HL-60 (cell line): ENCODE data around the gene ANKDD1A.

ENCODE experiments used
- GABPA ChIP-seq: IDR thresholded peaks from 2 replicates; pipeline ENCODE4 v1.6.1; 2012; ENCODE audit warnings: low read depth
- POLR2AphosphoS5 ChIP-seq: IDR thresholded peaks from 2 replicates; pipeline ENCODE4 v1.6.1; 2012; ENCODE audit warnings: low read depth
- TF ChIP-seq, protein P1 (sequence below): IDR thresholded peaks from one replicate; pipeline ENCODE4 v1.5.1; 2011; ENCODE audit warnings: low read length, control low read depth, inconsistent platforms; ENCODE audit not compliant: insufficient read depth

DNA sequence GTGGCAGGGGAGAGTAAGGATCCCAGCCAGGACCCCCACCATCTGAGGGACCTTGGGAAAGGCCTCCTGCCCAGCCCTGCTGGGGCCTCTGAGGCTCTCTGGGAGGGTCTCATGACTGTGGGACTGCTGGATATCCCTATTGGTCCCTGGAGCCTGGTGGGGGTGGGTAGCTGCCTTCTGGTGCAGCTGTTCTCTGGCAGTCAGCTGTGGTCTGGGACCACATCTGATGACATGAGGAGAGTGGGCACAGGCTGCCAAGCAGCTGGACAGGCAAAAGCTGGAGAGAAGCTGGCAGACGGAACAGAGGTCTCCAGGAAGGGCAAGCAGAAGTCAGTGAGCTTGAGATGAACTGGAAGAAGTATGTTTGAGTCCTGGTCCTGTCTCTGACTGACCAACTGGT lies 47.6 kb upstream of the ANKDD1A start:
- TF ChIP-seq GABPA = no peak
- TF ChIP-seq, protein P1, sequence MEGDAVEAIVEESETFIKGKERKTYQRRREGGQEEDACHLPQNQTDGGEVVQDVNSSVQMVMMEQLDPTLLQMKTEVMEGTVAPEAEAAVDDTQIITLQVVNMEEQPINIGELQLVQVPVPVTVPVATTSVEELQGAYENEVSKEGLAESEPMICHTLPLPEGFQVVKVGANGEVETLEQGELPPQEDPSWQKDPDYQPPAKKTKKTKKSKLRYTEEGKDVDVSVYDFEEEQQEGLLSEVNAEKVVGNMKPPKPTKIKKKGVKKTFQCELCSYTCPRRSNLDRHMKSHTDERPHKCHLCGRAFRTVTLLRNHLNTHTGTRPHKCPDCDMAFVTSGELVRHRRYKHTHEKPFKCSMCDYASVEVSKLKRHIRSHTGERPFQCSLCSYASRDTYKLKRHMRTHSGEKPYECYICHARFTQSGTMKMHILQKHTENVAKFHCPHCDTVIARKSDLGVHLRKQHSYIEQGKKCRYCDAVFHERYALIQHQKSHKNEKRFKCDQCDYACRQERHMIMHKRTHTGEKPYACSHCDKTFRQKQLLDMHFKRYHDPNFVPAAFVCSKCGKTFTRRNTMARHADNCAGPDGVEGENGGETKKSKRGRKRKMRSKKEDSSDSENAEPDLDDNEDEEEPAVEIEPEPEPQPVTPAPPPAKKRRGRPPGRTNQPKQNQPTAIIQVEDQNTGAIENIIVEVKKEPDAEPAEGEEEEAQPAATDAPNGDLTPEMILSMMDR = no peak
- TF ChIP-seq POLR2AphosphoS5 = no peak
